Sigmoid colon (tissue), 3 donors: ENCODE measurements around the gene ATMIN.

ENCODE experiments used
- CTCF ChIP-seq, 4 experiments: fragments of 450-650 bp in 3 of 4; fragments of 200-600 bp in 1 of 4; IDR thresholded peaks; one replicate each; pipeline ENCODE4 v1.5.1; 2016 to 2019; ENCODE audit warnings: antibody characterized with exemption in 4 of 4, mild to moderate bottlenecking in 3 of 4, moderate library complexity in 2 of 4
- POLR2A ChIP-seq, 2 donors: fragments of 450-650 bp; IDR thresholded peaks; one replicate each; pipeline ENCODE4 v1.6.1; 2016; ENCODE audit warnings: antibody characterized with exemption in 2 of 2, mild to moderate bottlenecking in 2 of 2, moderate library complexity in 2 of 2

GRCh38 chr16:81041696-81042095 lies 6.1 kb downstream of the ATMIN start:
- TF ChIP-seq CTCF (IDR thresholded peaks at IDR 0.05) (no peak), POLR2A (IDR thresholded peaks at IDR 0.05) (no peak)
